ENCODE measurements around the gene MED15.

DNA sequence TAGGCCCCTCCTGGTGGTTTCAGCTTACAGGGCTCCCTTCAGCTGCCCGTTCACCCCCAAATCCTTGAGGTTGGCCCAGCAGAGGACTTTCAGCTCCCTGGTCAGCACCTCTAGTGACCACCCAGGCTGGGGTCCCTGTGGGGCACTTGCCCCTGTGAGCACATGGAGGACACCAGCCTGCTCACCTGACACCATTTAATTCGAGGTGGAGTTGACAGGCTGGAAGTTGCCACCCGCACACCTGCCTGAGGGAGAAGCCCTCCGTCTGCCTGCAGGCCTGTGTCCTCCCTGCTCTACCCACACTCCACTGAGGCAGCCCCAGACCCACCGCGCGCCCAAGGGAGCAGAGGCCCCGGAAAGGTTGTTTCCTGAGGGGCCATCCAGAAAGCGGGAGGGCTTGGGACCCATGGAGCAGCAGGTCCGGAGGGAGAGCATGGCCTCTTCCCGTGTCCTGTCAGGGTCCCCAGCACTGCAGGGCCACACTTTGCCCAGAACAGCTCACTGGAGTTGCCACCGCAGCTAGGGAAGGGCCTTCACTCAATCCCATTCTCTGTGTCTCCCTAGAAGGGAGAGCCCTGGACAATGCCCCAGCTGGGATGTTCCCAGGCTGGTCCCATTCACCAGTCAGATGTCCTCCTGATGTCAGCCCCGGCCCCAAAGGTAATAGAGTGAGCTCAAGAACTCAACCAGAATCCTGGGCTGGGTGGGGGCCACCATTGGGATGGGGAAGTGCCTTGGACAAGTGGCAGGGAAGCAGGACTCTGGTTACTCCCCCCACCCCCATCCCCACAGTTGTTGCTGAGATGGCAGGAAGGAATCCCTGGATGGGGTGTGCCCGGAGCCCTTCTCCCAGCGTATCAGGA lies 82.4 kb downstream of the MED15 start:
- TF ChIP-seq, protein P1, sequence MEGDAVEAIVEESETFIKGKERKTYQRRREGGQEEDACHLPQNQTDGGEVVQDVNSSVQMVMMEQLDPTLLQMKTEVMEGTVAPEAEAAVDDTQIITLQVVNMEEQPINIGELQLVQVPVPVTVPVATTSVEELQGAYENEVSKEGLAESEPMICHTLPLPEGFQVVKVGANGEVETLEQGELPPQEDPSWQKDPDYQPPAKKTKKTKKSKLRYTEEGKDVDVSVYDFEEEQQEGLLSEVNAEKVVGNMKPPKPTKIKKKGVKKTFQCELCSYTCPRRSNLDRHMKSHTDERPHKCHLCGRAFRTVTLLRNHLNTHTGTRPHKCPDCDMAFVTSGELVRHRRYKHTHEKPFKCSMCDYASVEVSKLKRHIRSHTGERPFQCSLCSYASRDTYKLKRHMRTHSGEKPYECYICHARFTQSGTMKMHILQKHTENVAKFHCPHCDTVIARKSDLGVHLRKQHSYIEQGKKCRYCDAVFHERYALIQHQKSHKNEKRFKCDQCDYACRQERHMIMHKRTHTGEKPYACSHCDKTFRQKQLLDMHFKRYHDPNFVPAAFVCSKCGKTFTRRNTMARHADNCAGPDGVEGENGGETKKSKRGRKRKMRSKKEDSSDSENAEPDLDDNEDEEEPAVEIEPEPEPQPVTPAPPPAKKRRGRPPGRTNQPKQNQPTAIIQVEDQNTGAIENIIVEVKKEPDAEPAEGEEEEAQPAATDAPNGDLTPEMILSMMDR (IDR thresholded peaks at IDR 0.05) = no peak
- no peak for TF ChIP-seq POLR2AphosphoS5 (IDR thresholded peaks at IDR 0.05; ENCODE audit: low read depth, low read length)
- TF ChIP-seq, protein P2, sequence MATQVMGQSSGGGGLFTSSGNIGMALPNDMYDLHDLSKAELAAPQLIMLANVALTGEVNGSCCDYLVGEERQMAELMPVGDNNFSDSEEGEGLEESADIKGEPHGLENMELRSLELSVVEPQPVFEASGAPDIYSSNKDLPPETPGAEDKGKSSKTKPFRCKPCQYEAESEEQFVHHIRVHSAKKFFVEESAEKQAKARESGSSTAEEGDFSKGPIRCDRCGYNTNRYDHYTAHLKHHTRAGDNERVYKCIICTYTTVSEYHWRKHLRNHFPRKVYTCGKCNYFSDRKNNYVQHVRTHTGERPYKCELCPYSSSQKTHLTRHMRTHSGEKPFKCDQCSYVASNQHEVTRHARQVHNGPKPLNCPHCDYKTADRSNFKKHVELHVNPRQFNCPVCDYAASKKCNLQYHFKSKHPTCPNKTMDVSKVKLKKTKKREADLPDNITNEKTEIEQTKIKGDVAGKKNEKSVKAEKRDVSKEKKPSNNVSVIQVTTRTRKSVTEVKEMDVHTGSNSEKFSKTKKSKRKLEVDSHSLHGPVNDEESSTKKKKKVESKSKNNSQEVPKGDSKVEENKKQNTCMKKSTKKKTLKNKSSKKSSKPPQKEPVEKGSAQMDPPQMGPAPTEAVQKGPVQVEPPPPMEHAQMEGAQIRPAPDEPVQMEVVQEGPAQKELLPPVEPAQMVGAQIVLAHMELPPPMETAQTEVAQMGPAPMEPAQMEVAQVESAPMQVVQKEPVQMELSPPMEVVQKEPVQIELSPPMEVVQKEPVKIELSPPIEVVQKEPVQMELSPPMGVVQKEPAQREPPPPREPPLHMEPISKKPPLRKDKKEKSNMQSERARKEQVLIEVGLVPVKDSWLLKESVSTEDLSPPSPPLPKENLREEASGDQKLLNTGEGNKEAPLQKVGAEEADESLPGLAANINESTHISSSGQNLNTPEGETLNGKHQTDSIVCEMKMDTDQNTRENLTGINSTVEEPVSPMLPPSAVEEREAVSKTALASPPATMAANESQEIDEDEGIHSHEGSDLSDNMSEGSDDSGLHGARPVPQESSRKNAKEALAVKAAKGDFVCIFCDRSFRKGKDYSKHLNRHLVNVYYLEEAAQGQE (IDR thresholded peaks at IDR 0.05; ENCODE audit: insufficient read depth in 1 of 2, low read depth in 2 of 2, low read length in 1 of 2) = no peak
- TF ChIP-seq TCF7L2 (IDR thresholded peaks at IDR 0.05; ENCODE audit: low read depth, low read length) = no peak
- TF ChIP-seq SIN3A (IDR thresholded peaks at IDR 0.05; ENCODE audit: borderline replicate concordance, insufficient read depth, low read depth, low read length) = no peak
